ENCODE results near the gene C17orf107.
"Not testable (repeated sequence)": the region's sequence is repeated elsewhere in the genome, so short reads cannot be mapped to it uniquely, and the experiment has no call there.

C17orf107 gene

DNA sequence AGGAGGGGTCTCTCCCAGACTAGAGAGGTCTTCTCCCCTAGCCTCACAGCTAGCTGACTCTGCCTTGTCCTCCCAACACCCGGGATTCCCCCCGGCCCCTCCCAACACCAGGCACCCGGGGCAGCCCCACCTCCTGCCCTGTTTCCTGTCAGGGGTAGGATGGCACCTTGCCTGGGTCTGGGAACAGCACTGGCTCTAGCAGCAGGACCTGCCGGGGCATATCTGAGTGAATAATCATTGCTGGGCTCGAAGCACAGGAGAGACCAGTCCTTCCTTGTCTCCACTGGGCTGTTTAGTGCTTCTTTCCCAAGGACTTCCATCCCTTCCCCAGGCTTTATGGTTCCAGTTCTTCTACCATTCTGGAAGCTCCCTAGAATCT lies 40.5 kb upstream of the C17orf107 start:
- H3K4me1 ChIP-seq (ENCODE audit: control insufficient read depth, insufficient read depth, low read length): peaks cover 10% of the 10 kb centered on the region
- no peak overlapping the region for H3K4me3 ChIP-seq (ENCODE audit: low read length)
- DNase-seq (ENCODE audit: low read depth): no peak
- no peak overlapping the region for H3K9ac ChIP-seq (ENCODE audit: low read length)
- H3K9me3 ChIP-seq (ENCODE audit: control insufficient read depth, low read length): no peaks in the 10 kb centered on the region
- H3K27me3 ChIP-seq (replicated peaks; ENCODE audit: control insufficient read depth, insufficient read depth, low read length): no peaks in the 10 kb centered on the region
- peaks cover 11% of the 10 kb centered on the region for H3K36me3 ChIP-seq (ENCODE audit: control insufficient read depth, insufficient read depth, low read length, severe bottlenecking)

- no peak overlapping the region for H3K9ac ChIP-seq (ENCODE audit: low read length)
- H3K9me3 ChIP-seq (ENCODE audit: control insufficient read depth, low read length): no peaks in the 10 kb centered on the region
- H3K4me3 ChIP-seq (ENCODE audit: low read length): no peak overlapping the region
- peaks cover 10% of the 10 kb centered on the region for H3K4me1 ChIP-seq (ENCODE audit: control insufficient read depth, insufficient read depth, low read length)
- H3K27me3 ChIP-seq (replicated peaks; ENCODE audit: control insufficient read depth, insufficient read depth, low read length): no peaks in the 10 kb centered on the region
- peaks cover 11% of the 10 kb centered on the region for H3K36me3 ChIP-seq (ENCODE audit: control insufficient read depth, insufficient read depth, low read length, severe bottlenecking)
- no peak for DNase-seq (ENCODE audit: low read depth)
Observed at GRCh38 chr17:4859816-4860625, 39.3 kb upstream of the C17orf107 start.

- no peak for DNase-seq (ENCODE audit: low read depth)
- Histone ChIP-seq H3K4me1 (ENCODE audit: control insufficient read depth, insufficient read depth, low read length) (peaks cover 10% of the 10 kb centered on the region), H3K9me3 (ENCODE audit: control insufficient read depth, low read length) (no peaks in the 10 kb centered on the region), H3K27me3 (replicated peaks; ENCODE audit: control insufficient read depth, insufficient read depth, low read length) (no peaks in the 10 kb centered on the region), H3K4me3 (ENCODE audit: low read length) (no peak overlapping the region), H3K36me3 (ENCODE audit: control insufficient read depth, insufficient read depth, low read length, severe bottlenecking) (peaks cover 11% of the 10 kb centered on the region), H3K9ac (ENCODE audit: low read length) (no peak overlapping the region)
Observed at GRCh38 chr17:4860651-4861050, 38.7 kb upstream of the C17orf107 start.

DNA sequence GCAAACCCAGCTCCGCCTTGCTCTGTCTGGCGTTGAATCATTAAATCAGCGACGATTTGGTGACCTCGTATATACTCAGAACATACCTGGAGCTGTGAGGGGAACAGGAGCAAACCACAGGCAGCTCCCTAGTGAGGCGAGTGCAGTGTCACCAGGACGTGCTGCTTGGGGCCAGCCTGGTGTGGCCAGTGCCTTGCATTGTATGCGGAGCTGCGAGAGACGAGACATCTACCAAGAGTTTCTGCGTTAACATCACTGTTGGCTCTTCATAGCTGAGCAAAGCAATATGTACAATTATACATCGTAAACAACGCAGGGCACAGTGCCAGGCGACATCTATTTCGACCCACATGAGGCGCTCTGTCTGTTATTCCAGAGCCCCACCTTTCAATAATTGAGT lies 38.3 kb upstream of the C17orf107 start:
- Histone ChIP-seq H3K9me3 (ENCODE audit: control insufficient read depth, low read length) (no peaks in the 10 kb centered on the region), H3K36me3 (ENCODE audit: control insufficient read depth, insufficient read depth, low read length, severe bottlenecking) (peaks cover 10% of the 10 kb centered on the region), H3K27me3 (replicated peaks; ENCODE audit: control insufficient read depth, insufficient read depth, low read length) (no peaks in the 10 kb centered on the region), H3K9ac (ENCODE audit: low read length) (no peak overlapping the region), H3K4me1 (ENCODE audit: control insufficient read depth, insufficient read depth, low read length) (peaks cover 10% of the 10 kb centered on the region), H3K4me3 (ENCODE audit: low read length) (no peak overlapping the region)
- DNase-seq (ENCODE audit: low read depth): no peak

DNA sequence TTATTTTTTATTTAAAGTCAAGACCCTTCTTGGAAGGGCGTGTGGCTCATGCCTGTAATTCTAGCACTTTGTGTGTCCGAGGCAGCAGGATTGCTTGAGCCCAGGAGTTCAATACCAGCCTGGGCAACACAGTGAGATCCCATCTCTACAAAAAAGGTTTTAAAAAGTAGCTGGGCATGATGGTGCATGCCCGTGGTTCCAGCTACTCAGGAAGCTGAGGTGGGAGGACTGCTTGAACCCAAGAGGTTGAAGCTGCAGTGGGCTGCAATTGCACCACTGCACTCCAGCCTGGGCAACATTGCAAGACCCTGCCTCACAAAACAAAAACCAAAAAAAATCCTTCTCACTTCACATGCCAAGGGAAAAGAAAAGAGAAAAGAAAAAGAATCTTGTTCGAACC lies 36.6 kb upstream of the C17orf107 start:
- Histone ChIP-seq H3K9me3 (ENCODE audit: control insufficient read depth, low read length) (no peaks in the 10 kb centered on the region), H3K4me1 (ENCODE audit: control insufficient read depth, insufficient read depth, low read length) (peaks cover 10% of the 10 kb centered on the region), H3K9ac (ENCODE audit: low read length) (no peak overlapping the region), H3K4me3 (ENCODE audit: low read length) (no peak overlapping the region), H3K36me3 (ENCODE audit: control insufficient read depth, insufficient read depth, low read length, severe bottlenecking) (peaks cover 6% of the 10 kb centered on the region), H3K27me3 (replicated peaks; ENCODE audit: control insufficient read depth, insufficient read depth, low read length) (no peaks in the 10 kb centered on the region)
- no peak for DNase-seq (ENCODE audit: low read depth)

GRCh38 chr17:4863321-4863720 lies 36.0 kb upstream of the C17orf107 start:
- Histone ChIP-seq H3K4me1 (ENCODE audit: control insufficient read depth, insufficient read depth, low read length) (peaks cover 10% of the 10 kb centered on the region), H3K36me3 (ENCODE audit: control insufficient read depth, insufficient read depth, low read length, severe bottlenecking) (peaks cover 6% of the 10 kb centered on the region)

GRCh38 chr17:4867535-4867934 lies 31.8 kb upstream of the C17orf107 start:
- H3K4me3 ChIP-seq (ENCODE audit: low read length); DNase-seq (ENCODE audit: low read depth); H3K4me1 ChIP-seq (ENCODE audit: control insufficient read depth, insufficient read depth, low read length); H3K36me3 ChIP-seq (ENCODE audit: control insufficient read depth, insufficient read depth, low read length, severe bottlenecking); H3K9me3 ChIP-seq (ENCODE audit: control insufficient read depth, low read length); H3K27me3 ChIP-seq (replicated peaks; ENCODE audit: control insufficient read depth, insufficient read depth, low read length); H3K9ac ChIP-seq (ENCODE audit: low read length): not testable (repeated sequence)

More at GRCh38 chr17:4863321-4863720, 36.0 kb upstream of the C17orf107 start:
- no peak for DNase-seq (ENCODE audit: low read depth)
- no peak overlapping the region for H3K4me3 ChIP-seq (ENCODE audit: low read length)
- no peaks in the 10 kb centered on the region for H3K9me3 ChIP-seq (ENCODE audit: control insufficient read depth, low read length)
- no peaks in the 10 kb centered on the region for H3K27me3 ChIP-seq (replicated peaks; ENCODE audit: control insufficient read depth, insufficient read depth, low read length)
- no peak overlapping the region for H3K9ac ChIP-seq (ENCODE audit: low read length)

- not testable (repeated sequence) for H3K36me3 ChIP-seq (ENCODE audit: control insufficient read depth, insufficient read depth, low read length, severe bottlenecking); H3K4me3 ChIP-seq (ENCODE audit: low read length); H3K9ac ChIP-seq (ENCODE audit: low read length); H3K27me3 ChIP-seq (replicated peaks; ENCODE audit: control insufficient read depth, insufficient read depth, low read length); H3K4me1 ChIP-seq (ENCODE audit: control insufficient read depth, insufficient read depth, low read length); DNase-seq (ENCODE audit: low read depth); H3K9me3 ChIP-seq (ENCODE audit: control insufficient read depth, low read length)
Observed at GRCh38 chr17:4869058-4869998, 30.0 kb upstream of the C17orf107 start.

- Histone ChIP-seq H3K9ac (ENCODE audit: low read length) (no peak overlapping the region), H3K4me3 (ENCODE audit: low read length) (no peak overlapping the region), H3K36me3 (ENCODE audit: control insufficient read depth, insufficient read depth, low read length, severe bottlenecking) (no peaks in the 10 kb centered on the region), H3K4me1 (ENCODE audit: control insufficient read depth, insufficient read depth, low read length) (no peaks in the 10 kb centered on the region), H3K9me3 (ENCODE audit: control insufficient read depth, low read length) (no peaks in the 10 kb centered on the region), H3K27me3 (replicated peaks; ENCODE audit: control insufficient read depth, insufficient read depth, low read length) (no peaks in the 10 kb centered on the region)
- DNase-seq (ENCODE audit: low read depth): no peak
Observed at GRCh38 chr17:4870855-4871254, 28.5 kb upstream of the C17orf107 start.

GRCh38 chr17:4872786-4873185 lies 26.6 kb upstream of the C17orf107 start:
- no peak for DNase-seq (ENCODE audit: low read depth)
- H3K4me3 ChIP-seq (ENCODE audit: low read length): no peak overlapping the region
- H3K27me3 ChIP-seq (replicated peaks; ENCODE audit: control insufficient read depth, insufficient read depth, low read length): no peaks in the 10 kb centered on the region
- no peaks in the 10 kb centered on the region for H3K4me1 ChIP-seq (ENCODE audit: control insufficient read depth, insufficient read depth, low read length)
- no peak overlapping the region for H3K9ac ChIP-seq (ENCODE audit: low read length)
- no peaks in the 10 kb centered on the region for H3K36me3 ChIP-seq (ENCODE audit: control insufficient read depth, insufficient read depth, low read length, severe bottlenecking)
- no peaks in the 10 kb centered on the region for H3K9me3 ChIP-seq (ENCODE audit: control insufficient read depth, low read length)

DNA sequence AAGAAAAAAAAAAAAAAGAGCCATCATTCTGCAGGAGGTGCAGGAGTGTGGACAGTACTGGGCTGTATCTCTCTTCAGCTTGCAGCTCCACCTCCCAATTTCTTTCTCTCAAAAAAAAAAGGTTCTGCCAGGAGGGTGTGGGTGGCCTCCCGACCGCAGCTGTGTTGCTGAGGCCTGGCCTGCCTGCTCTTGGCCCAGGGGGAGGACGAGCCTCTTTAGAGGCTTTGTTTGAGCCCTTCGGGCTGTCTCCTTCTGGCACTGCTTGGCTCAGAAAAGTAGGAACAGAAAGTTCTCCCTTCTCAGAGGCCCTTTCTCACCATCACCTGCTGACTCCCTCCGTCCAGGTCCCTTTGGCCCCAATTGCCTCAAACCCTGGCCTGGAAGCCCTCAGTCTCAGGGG lies 22.2 kb upstream of the C17orf107 start:
- H3K27me3 ChIP-seq (replicated peaks; ENCODE audit: control insufficient read depth, insufficient read depth, low read length): no peaks in the 10 kb centered on the region
- no peak overlapping the region for H3K4me3 ChIP-seq (ENCODE audit: low read length)
- peaks cover 7% of the 10 kb centered on the region for H3K4me1 ChIP-seq (ENCODE audit: control insufficient read depth, insufficient read depth, low read length)
- no peaks in the 10 kb centered on the region for H3K9me3 ChIP-seq (ENCODE audit: control insufficient read depth, low read length)
- H3K9ac ChIP-seq (ENCODE audit: low read length): no peak overlapping the region
- no peak for DNase-seq (ENCODE audit: low read depth)
- H3K36me3 ChIP-seq (ENCODE audit: control insufficient read depth, insufficient read depth, low read length, severe bottlenecking): peaks cover 21% of the 10 kb centered on the region
